COLO668 (cell line): ENCODE results near the gene IGLL5.
A peak's percentile ranks its signal among the peaks of the same experiment; 100 is the strongest.

Source experiments
- DNase-seq: peaks from one replicate; lab custom pipeline; 2025; ENCODE audit not compliant: unreplicated experiment; lab: John Stamatoyannopoulos, UW

IGLL5 gene

GRCh38 chr22:22887621-22888503 is at the start of gene IGLL5:
Gene IGLL5, plus strand, starts transcription at chr22:22887816. Its CDS starts 238 bp downstream, at chr22:22888054.
- no peak for DNase-seq

GRCh38 chr22:22838148-22838786 is 49.3 kb upstream of the IGLL5 start:
- DNase-seq, result no peak

GRCh38 chr22:22839570-22840314 is 47.9 kb upstream of the IGLL5 start:
- DNase-seq, result no peak

- DNase-seq, result no peak
Observed at GRCh38 chr22:22840780-22841179, 46.8 kb upstream of the IGLL5 start.

GRCh38 chr22:22841598-22841997 is 46.0 kb upstream of the IGLL5 start:
- DNase-seq, result no peak

- DNase-seq, result no peak
Observed at GRCh38 chr22:22842085-22842484, 45.5 kb upstream of the IGLL5 start.

GRCh38 chr22:22843848-22844247 is 43.8 kb upstream of the IGLL5 start:
- no peak for DNase-seq

- no peak for DNase-seq
Observed at GRCh38 chr22:22847241-22847640, 40.4 kb upstream of the IGLL5 start.

- peak; percentile 80 for DNase-seq
Observed at GRCh38 chr22:22848364-22848866, 39.2 kb upstream of the IGLL5 start.

GRCh38 chr22:22849640-22850610 is 37.7 kb upstream of the IGLL5 start:
- DNase-seq, result no peak

GRCh38 chr22:22851969-22852368 is 35.6 kb upstream of the IGLL5 start:
- DNase-seq, result no peak

- no peak for DNase-seq
Observed at GRCh38 chr22:22853713-22854112, 33.9 kb upstream of the IGLL5 start.

- no peak for DNase-seq
Observed at GRCh38 chr22:22854466-22854865, 33.1 kb upstream of the IGLL5 start.

- no peak for DNase-seq
Observed at GRCh38 chr22:22855085-22855484, 32.5 kb upstream of the IGLL5 start.

GRCh38 chr22:22855617-22856308 is 31.9 kb upstream of the IGLL5 start:
- DNase-seq, result peak; percentile 43

- no peak for DNase-seq
Observed at GRCh38 chr22:22856364-22856763, 31.3 kb upstream of the IGLL5 start.

GRCh38 chr22:22856885-22857606 is 30.6 kb upstream of the IGLL5 start:
- DNase-seq, result no peak

- DNase-seq, result no peak
Observed at GRCh38 chr22:22857607-22858558, 29.7 kb upstream of the IGLL5 start.
